Ramos (cell line): ENCODE measurements around the gene NISCH.
"Not testable (repeated sequence)": the region's sequence is repeated elsewhere in the genome, so short reads cannot be mapped to it uniquely, and the experiment has no call there.

ENCODE experiments used
- in situ Hi-C: fragments of 300-500 bp; cut with MboI; formaldehyde crosslinking; loops from one replicate; pipeline ENCODE4 v1.14.3; 2022; ENCODE audit warnings: low sequenced_read_pairs; ENCODE audit not compliant: unreplicated experiment

The NISCH gene

DNA sequence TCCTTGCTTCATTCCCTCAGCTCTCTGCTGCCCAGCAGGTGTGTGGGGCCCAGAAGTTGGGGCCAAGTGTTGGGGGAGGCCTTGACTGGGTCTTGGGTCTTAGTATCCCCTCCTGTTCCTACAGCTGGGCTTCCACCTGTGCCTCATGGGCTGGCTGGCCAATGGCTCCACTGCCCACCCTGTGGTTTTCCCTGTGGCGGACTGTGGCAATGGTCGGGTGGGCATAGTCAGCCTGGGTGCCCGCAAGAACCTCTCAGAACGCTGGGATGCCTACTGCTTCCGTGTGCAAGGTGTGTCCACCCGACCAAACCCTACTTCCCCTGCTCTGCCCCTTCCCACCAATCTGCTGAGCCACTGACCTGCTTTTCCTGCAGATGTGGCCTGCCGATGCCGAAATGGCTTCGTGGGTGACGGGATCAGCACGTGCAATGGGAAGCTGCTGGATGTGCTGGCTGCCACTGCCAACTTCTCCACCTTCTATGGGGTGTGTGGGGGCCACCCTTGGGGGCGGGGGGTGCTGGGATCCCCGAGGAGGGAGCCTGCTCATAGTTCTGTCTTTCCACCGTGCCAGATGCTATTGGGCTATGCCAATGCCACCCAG, 67.3 kb downstream of the NISCH start:
- in situ Hi-C loops, result no loop called here

DNA sequence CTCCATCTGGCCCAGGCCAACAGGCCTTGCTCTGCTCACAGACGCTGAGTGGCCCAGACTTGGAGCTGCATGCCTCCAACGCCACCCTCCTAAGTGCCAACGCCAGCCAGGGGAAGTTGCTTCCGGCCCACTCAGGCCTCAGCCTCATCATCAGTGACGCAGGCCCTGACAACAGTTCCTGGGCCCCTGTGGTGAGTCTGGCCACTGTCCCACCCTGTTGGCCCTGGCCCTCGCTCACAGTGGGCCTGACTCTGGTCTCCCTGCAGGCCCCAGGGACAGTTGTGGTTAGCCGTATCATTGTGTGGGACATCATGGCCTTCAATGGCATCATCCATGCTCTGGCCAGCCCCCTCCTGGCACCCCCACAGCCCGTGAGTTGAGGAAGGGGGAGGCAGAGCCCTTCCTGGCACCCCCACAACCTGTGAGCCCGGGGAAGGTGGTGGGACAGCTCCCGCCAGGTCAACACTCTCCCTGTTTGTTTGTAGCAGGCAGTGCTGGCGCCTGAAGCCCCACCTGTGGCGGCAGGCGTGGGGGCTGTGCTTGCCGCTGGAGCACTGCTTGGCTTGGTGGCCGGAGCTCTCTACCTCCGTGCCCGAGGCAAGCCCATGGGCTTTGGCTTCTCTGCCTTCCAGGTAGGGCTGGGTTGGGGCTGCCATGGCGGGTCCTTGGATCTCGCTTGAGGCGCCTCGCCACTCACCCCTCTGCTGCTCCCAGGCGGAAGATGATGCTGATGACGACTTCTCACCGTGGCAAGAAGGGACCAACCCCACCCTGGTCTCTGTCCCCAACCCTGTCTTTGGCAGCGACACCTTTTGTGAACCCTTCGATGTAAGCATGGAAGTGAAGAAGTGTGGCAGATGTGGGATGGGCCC, 68.2 kb downstream of the NISCH start:
- in situ Hi-C loops, result no loop called here

DNA sequence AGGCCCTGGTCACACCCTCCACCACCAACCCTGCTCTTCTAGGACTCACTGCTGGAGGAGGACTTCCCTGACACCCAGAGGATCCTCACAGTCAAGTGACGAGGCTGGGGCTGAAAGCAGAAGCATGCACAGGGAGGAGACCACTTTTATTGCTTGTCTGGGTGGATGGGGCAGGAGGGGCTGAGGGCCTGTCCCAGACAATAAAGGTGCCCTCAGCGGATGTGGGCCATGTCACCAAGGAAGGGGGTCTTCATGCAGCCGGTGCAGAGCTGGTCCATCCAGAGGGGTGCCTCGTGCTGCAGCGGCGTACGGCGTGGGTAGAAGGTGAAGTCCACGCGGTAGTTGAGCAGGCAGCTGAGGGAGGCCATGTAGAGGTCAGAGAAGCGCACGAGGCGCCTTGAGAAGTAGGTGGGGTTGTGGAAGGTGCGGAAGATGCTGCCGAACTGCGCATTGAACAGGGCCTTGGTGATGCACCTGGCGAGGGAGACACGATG, 68.9 kb downstream of the NISCH start:
- in situ Hi-C loops, result no loop called here

DNA sequence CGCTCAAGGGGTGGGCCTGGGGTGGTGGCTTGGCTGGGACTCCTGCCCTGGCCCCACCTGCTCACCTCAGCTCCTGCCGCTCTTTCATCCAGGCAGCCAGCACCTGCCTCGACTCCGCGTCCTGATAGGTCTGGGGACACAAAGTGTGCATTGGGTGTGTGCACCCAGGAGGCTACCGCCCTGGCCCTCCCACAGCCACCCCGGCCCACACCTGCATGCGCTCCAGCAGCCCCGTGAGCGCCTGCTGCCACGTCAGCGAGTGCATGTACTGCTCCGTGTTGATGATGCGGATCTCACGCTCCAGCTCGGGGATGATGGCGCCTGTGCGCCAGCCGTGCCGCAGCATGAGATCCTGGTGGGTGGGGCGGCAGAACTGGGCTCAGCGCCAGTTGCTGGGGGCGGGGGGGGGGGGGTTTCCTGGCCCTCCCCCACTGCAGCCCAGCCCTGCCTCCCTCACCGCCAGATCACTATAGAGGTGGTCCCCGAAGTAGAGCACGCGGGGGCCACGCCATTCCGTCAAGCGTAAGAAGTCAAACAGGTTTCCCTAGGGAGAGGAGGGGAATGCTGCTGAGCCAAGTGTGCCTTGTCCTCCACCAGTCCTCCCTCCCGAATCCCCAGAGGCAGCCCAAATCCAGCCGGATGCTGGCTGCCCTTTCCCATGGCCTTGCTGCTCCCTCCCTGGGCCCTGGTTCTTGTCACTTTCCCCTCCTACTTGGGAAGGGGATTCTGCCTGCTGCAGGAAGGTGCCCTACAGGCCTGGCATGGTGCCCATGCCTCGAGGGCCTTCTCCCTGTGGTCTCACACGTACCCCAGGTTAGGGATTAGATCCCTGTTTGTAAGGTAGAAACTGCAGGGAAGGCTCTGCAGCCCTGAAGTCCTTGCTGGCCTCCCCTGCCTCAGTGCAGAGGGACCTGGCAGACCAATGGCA, 69.6 kb downstream of the NISCH start:
- in situ Hi-C loops, result no loop called here

DNA sequence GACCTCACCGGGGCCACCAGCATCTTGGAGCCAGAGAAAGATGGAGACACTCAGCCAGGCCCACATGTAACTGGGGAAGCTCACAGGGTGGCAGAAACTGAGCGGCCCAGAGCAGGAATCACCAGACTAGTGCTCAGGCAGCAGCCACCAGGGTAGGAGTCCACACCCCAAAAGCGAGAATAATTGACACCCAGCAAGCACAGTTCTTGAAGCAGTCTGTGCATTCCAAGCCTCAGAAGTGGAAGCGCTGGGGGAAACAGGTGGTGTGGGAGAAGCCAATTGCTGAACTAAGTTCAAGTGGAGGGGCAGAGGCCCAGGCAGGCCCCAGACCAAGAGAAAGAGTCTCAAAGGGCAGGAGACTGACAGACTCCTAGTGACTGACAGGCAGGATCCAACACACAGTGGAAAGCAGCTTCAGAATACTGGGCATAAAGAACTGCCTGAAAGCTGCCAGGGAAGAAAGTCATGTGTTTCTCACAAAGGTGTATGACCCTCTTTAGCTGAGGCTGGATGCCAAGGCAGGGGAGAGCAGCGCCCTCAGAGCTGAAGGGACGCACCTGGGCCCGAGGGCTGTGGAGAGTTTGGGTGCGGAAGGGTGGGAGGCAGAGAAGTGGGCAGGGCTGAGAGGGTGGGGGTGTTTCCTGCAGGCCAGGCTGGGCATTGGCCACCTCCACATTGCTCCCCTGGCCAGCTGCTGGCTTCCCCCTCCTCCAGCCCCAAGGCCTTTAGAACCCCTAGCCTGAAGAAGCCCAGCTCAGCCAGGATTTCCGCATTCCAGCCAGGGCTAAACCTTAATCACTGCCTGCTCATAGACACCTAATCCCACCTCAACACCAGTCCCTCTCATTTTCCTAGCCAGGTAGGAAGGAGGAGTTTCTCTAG, 70.5 kb downstream of the NISCH start:
- in situ Hi-C loops, result no loop called here

DNA sequence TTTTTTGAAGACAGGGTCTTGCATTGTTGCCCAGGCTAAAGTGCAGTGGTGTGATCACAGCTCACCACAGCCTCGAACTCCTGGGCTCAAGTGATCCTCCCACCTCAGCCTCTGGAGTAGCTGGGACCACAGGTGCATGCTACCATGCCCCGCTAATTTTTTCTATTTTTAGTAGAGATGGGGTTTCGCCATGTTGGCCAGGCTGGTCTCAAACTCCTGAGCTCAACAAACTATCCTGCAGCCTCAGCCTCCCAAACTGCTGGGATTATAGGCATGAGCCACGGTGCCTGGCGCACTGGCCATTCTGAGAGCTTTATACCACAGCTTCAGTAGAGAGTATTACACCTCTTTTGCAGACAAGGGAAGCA, 71.3 kb downstream of the NISCH start:
- in situ Hi-C loops, result not testable (repeated sequence)

DNA sequence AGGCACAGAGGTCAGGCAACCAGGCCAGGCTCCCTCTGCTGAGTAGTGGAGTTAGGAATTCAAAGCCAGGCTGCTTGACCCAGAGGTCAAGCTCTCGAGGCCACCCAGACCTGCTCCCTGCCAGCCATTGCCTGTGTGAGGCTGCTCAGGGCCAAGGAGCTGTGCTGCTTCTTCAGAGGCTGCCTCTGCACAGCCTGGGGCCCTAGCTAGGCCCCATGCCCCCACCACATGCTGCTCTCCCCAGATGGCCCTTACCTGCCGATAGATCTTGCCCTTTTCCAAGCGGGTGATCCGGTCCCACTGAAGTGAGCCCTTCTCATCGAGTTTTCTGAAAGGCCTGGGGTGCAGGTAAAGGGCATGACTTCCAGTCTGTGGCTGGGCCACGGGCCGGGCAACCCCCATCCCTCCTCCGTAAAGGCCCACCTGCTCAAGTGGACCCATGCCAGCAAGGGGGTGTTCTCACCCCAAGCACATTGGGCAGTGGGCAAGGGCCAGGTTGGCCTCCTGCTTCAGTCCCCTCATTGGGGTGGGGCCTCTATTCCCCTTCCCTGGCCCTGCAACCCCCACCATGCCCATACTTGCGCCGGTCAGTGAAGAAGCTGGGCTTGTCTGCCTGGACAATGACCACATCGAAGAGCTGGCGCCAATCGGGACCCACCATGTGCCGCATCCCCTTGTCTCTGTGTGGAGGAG, 71.8 kb downstream of the NISCH start:
- in situ Hi-C loops, result no loop called here

DNA sequence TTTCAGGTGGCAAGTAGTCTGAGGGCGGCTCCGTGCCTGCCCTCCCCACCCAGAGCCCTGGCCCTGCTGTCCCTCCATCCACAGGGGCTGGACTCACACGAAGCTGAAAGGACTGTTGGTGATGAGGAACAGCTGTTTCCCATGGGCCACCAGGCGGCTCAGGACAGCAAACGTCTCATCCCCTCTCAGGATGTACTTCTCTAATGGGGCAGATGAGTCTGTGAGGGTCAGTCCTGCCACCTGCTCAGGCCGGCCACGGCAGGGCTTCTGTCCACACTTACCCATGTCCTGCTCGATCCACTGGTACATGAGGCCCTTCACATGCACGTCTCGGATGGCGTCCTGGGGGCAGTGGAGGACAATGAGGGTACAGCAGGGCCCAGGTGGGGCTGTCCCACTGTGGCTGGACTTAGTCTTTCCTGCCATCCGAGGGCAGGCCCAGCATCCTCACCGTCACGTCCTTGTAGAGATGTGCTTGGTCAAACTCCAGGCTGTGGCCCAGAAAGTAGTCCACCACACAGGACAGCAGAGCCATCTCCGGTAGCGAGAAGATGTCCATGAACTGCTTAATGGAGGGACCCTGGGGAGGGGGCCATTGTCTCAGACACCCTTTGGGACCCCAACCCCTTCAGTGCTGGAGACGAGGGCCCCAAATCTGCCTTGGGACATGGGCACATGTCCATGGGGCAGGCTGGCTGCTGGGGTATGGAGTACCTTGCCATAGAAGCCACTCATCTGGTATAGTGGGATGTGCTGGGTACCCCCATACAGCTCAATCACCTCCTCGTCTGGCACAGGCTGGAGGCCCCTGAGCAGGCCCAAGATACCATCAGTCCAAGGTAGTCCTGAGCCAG, 72.6 kb downstream of the NISCH start:
- in situ Hi-C loops, result no loop called here

DNA sequence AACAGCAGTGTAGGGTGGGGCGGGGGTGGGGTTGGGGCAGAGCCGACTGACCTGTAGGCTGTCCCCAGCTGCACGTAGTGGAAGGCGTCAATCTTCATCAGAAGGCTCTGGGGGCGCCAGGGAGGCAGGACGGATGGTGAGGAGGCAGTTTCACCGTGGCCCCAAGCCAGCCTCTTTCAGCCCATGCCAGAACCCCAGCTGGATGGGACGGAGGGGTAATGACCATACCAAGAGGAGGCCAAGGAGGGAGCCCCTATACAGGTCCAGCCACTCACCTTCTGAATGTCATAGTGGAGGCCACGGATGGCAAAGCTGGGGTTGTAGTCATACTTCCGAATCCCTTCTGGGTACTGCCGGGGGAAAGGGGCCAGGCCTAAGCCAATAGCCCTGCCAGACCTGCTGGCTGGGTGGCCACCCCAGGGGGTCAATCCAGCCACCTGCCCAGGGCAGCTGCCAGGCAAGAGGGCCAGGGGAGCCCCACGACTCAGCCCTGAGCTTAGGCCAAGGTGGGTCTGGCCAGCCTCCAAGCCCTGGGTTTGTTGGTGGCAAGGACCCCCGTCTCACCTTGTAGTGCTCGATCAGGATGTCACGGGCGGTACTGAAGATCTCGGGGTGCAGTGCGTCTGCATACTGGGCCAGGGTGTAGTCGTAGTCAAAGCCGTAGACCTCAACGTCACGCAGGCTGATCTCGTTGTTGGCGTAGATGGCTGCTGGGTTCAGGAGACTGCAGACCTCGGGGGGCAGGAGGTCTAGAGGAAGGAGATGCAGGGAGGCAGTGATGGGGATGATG, 73.4 kb downstream of the NISCH start:
- in situ Hi-C loops, result no loop called here

DNA sequence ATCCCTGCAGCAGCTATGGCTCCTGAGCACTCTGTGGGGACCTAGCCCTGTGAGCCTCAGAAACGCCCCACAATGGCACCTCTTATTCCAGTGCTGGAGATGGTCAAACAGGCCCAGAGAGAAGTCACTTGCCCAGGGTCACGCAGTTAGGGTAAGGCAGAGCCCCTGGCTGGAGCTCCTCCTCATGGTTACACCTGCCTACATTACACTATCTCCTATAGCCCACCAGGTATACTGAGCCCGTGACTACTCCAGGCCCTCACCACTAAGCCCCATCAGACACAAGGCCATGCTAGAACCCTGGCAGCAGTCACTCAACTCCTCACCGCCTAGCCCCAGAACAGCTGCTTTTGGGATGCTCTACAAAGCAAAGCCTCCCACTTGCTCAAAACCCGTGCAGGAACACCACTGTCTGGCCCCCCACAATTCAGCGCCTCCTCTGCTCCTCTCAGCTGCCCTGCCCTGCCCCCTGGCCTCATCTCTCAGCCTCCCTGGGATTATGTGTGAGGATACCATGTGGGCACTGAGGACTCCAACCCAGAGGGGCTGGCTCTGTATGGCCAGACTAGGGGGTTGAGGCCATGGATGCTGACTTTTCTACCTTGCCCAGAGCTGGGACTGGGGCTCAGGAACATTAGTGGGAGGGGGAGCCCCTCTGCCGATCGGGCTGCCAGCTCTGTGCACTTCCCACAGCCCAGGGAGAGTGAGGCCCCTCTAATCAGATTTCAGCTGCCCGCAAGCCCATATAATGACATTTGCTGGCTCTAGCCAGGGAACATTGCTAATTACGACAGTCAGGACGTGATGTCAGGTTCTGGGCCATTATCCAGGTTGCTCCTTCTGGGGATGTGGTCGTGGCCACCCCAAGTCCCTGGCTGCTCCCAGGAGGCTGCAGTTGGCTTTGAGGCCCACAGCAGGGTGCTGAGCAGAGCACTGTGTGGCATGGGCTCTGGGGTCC, 74.3 kb downstream of the NISCH start:
- in situ Hi-C loops, result no loop called here

DNA sequence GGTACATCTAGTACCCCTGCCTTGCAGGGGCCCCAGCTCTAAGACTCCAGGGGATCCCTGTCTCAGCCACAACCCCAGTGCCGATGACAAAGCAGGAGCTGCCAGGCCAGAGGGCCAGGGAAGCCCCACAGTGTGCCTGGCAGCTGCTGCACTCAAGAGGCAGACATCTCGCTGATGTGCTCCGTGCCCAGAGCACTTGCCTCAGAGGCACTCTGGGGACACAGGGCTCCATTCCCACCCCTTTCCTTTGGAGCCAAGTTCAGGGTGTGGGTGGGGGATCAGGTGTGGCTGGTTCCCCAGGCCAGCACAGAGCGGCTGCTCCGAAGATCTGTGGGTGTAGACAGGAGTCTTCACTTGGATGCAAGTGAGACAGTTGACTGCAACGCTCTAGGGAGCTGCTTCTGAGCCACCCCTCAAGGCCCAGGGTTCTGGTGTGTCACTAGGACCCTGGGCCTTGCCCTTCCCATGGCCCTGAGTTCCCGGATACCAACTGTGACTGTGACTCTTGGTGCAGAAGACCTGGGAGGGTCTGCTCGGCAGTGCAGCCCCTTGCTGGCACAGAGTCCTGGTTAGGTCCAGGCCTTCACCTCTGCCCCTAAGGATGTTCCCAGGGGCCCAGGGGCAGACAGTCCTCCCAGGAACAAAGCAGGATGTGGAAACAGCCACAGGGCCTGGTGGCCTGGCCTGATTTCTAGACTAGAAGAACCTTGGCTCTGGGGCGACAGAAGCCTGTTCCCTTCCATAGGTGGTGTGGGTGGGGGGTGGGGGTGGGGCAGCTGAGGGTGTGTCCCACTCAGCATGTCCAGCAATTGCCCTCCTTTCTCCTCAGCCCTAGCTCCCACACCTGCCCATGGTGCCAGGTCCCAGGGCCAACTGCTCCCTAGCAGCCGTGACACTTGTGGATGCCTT, 75.8 kb downstream of the NISCH start:
- in situ Hi-C loops, result no loop called here

DNA sequence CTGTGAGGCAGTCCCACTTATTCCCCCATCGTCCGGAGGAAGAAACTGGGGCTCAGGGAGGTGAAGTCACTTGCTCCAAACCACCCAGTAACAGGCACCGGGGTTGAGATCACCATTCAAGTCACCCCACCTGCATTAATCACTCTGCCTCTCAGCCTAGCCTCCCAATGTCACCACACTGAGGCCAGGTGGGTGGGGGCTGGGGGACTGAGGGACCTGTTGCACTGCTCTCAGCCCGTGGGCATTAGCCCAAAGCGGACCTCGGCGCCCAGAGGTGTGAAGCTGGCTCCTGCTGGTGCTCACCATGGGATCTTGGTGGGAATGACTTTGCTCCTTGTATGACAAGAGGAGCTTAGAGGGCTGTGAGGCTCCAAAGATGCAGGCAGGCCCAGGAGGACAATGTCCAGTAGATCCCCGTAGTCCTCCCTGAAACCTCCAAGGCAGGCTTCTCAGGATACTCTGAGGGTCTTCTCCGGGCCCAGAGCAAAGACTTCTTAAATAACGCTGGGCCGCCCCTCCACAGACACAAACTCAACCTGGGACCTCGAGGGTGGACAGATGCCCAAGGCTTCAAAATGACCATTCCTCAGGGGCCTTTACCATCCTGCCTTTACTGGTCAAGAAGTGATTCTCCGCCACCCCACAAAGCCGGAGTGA, 76.6 kb downstream of the NISCH start:
- in situ Hi-C loops, result no loop called here

DNA sequence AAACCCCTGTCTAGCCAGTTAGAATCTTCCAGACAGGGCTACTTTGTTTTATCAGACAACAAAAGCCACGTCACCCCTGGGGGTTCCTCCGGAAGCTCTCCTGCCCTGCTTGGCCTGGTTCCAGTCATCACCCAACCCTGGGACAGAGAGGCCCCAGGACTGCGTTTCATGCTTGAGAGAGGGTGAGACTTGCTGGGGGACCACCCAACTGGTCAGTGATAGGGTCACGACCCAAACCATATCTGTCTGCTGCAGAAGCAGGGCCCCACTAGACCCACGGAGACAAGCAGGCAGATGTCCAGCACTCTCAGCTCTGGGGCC, 77.1 kb downstream of the NISCH start:
- in situ Hi-C loops, result no loop called here

DNA sequence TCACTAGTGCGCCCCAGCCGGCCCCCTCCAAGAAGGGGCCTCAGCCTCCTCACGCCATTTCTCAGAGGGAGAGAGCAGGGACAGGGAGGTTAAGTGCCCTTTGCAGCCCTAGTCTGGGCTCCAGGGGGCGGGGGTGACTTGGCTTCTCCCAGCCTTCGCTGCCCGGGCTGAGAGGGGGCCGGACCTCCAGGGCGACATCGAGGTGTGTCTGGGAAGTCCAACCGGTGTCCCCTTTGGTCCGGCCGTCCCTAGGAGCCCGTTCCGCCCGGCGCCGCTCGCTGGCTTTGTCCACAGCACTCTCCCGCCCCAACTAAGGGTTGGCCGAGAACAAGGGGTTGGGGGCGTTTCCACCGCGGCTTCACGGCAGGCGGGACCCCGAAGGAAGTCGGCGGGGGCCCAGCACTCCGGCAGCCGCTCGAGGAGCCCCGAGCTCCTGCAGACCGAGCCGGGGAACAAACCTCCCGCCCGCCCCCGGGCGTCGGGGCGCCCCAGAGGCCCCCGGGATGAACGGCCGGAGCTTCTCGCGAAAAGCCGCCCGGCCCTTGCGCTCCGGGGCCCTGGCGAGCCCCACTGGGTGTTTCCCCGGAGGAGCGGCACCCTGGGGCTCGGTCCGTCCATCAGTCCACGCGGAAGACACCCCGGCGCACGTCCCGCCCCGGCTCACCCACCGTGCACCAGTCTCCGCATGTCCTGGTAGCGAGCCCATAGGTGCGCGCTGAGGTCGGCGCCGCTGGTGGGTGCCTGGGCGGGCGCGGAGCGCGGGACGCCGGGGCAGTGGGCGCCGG, 77.6 kb downstream of the NISCH start:
- in situ Hi-C loops, result no loop called here
